Embryonic facial prominence (tissue), 1 donor: Measurements from ENCODE around the gene ERN2.
"Not testable (repeated sequence)": the region's sequence is repeated elsewhere in the genome, so short reads cannot be mapped to it uniquely, and the experiment has no call there.

Source experiments
- DNase-seq: peaks from one replicate; pipeline ENCODE4 v3.0.0-alpha.2; 2016; ENCODE audit errors: extremely low spot score

The ERN2 gene

DNA sequence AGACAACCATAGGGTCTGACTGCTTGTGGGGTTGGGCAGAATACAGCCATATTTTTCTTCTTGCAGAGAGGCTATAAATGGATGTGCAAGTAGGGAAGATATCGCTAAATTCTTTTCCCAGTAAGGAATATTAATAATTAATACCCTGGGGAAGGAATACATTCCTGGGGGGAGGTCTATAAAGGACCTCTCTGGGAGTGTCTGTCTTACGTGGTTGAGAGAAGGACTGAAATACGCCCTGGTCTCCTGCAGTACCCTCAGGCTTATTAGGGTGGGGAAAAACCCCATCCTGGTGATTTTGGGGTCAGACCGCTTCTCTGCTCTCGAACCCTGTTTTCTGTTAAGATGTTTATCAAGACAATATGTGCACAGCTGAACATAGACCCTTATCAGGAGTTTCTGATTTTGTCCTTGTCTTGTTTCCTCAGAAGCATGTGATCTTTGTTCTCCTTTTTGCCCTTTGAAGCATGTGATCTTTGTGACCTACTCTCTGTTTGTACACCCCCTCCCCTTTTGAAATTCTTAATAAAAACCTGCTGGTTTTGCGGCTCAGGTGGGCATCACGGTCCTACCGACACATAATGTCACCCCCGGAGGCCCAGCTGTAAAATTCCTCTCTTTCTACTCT lies 9.7 kb upstream of the ERN2 start:
- DNase-seq, result not testable (repeated sequence)

DNA sequence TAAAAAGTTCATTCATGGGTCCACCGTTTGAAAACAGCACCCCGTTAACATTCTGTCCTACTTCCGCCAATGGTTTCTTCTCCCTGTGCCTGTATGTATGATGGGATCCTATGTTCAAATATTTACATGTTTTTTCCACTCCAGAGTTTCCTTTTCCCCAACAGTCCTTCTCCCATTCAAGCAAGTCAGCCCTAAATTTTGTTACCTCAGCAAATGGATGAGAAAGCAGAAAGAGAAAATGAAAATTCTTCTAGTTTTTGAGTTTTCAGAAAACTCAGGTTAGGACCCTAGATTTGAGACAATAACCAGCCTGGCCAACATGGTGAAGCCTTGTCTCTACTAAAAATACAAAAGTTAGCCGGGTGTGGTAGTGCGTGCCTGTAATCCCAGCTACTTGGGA lies 3.5 kb upstream of the ERN2 start:
- DNase-seq, result no peak

DNA sequence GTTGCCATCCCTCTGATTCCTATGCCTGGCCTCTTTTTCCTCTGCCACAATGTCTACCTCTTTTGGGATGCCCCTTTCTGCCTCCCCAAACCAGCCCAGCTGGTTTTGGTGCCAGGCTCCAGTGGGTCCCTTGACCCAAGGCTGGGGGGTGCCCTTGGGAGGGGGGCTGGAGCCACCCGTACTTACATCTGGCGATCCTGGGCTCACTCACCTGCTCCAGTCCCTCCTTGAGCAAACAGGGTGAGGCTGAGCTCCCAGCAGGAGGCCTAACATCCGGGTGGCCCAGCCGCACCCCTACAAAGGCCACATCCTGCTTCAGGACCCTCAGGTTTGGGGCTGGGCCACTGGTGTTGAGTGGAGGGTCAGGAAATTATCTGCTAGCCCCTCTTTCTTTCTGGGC lies 1.2 kb downstream of the ERN2 start:
- DNase-seq, result no peak

DNA sequence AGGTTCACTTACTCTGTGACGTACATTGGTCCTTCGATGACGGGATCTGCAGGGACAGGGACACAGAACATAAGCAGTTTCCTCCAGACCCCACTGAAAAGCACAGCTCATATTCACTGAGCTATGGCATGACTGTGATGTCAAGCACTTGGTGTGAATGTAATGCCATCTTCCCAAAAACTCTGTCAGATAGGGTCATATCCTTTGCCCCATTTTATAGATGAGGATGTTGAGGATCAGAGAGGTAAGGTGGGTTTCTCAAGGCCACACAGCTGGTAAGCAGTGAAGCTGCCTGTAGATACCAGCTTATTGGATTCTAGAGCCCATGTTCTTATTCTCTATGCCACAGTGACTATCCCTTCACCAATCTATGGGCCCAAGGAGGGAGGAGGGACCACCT lies 2.5 kb downstream of the ERN2 start:
- DNase-seq, result no peak

DNA sequence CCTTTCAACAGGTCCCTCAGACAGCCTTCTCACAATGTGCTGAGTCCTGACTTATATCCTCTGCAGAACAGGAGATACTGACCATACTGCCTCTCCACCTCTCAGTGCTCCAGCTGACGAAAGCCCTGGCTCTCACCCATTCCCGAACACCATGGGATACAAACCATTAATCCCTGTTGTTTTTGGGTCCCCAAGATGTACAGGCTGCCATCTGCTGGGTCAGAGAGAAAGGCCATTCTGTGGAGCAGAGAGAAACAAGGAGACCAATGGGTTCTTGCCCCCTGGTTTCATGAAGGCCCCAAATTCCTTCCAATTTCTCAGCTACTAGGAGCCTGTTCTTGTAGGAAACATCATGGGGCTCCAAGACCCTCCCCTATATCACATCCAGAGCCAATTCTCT lies 3.0 kb downstream of the ERN2 start:
- DNase-seq, result no peak

DNA sequence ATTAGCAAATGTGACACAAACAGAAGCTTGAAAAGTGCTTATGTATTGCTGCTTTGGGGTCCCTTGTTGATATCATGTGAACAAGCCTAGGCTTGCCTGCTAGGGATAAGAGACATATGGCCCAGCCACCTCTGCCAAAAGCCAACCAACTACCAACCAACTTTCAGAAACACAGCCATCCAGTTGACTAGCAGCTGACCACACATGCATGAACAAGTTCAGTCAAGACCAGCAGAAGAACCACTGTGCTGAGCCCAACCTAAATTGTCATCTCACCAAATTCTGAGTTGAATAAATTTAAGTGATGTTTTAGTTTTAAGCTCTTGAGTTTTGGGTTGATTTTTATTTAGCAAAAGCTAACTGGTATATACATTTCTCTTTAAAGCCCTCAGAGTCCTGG lies 3.5 kb downstream of the ERN2 start:
- DNase-seq, result no peak

DNA sequence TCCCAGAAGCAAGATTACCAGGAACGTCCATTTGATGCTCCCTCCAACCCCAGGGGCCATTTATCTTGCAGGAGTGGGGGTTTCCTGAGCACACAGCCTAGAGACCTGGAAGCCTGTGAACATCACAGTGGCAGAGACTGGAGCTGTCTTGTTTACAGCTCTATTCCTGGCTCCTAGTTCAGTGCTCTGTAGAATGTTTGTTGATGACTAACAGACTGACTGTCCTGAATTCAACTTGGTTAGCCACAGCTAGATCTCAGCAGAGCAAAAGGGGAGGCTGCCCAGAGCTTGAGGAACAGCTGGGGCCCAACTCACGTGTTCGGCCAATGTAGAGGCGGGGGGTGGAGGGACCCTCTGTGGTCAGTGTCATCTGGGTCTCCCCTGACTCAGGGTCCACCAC lies 6.6 kb downstream of the ERN2 start:
- DNase-seq, result no peak

DNA sequence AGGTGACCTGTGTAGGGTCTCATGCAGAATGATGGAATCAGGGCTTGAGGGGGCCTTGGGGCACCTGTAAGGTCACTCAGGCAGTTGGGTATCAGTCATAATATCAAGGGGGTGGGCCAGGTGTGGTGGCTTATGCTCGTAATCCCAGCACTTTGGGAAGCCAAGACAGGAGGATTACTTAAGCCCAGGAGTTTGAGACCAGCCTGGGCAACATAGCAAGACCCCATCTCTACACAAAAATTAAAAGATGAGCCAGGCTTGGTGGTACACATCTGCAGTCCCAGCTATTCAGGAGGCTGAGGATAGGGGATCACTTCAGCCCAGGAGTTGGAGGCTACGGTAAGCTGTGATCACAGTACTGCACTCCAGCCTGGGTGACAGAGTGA lies 7.5 kb downstream of the ERN2 start:
- no peak for DNase-seq

DNA sequence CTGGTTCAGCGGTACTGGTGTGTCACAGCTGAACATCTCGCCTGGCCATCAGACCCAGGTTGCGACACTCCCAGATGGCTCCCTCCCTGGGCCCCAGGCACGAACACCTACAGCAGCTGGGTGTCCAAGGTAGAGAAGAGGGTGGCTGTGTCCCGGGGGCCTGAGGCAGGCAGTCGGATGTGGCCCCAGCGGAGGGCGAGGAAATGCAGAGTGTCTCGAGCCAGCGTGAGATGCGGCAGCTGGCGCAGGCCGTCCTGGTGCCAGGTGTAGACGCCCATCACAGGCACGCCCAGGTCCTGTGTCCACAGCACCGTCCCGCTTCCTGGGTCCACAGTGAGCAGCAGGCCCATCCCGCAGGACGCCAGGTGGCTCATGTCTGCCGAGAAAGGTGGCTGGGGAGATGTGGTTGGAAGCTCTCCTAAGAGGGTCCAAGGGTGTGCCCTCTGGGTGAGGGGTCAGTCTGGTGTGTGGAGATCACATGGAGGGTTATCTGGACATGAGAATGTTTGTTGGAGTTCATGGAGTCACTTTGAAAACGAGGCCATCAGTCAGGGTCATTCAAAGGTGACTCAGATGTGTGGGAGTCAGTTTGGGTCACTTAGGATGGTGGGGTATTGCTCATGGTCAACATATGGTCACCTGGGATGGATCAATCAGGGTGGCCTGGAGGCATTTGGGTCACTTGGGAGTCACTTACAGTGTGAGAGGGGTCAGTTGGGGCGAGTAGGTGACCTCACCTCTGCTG lies 8.1 kb downstream of the ERN2 start:
- DNase-seq, result no peak

DNA sequence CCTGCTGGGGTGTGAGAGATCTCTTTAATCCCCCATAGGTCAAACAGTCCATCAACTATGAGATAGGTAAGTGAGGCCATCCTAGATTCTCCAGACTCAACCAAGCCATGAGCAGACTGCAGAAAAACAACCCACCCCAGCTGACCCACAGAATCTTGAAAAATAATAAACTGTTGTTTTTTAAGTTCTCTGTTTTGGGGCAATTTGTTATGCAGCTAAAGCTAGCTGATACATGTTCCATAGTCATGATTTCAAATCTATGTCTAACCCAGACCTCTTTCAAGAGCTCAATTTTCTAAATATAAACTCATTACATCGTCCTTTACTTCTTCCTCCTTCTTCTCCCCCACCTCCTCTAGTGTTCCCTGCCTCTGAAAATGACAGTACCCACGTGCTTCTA lies 10.1 kb downstream of the ERN2 start:
- no peak for DNase-seq

DNA sequence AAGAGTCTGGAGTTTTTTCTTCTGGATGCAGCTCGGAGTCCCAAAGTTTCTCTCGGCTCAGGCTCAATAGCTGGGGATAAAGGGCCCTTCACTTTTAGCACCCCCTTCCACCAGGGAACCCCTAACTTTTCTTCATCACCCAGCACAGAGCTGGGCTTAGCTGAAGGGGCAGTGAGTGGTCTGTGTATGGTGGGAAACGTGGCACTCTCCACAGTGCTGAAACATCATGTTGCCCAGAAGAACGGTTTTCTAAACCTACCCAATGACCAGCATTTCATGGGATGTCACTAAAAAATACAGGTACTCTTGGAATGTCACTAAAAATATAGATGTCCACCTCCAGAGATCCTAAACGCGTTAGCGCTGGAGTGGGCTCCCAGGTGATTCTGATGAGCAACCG lies 12.0 kb downstream of the ERN2 start:
- no peak for DNase-seq

DNA sequence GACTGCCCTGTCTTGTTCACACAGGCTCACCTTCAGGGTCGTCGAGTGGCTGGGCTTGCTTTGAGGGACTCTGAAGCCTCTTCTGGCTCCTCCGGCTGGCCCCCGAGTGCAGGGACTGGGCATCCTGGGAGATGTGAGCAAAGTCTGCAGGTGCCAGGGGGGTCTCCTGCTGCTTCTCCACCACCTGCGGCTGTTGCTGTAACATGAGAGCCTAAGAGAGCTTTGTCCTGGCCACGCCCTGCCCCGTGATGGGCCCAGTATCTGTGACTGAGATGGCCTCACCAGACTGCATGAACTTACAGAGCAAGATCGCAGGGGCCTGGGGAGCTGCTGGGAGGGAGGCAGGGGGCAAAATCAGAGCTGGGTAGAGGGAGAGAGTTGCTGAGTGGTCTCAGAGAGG lies 12.5 kb downstream of the ERN2 start:
- no peak for DNase-seq

DNA sequence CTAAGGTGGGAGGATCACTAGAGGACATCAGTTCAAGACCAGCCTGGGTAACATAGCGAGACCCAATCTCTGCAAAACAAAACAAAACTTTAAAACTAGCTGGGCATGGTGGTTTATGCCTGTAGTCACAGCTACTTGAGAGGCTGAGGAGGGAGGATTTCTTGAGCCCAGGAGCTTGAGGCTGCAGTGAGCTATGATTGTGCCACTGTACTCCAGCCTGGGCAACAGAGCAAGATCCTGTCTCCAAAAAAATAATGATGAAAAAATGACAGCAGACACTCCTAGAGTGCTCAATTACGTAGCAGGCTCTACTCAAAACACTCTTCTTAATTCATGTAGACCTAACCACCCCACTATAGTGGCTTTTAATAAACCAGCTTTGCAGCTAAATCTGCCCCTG lies 12.9 kb downstream of the ERN2 start:
- no peak for DNase-seq

DNA sequence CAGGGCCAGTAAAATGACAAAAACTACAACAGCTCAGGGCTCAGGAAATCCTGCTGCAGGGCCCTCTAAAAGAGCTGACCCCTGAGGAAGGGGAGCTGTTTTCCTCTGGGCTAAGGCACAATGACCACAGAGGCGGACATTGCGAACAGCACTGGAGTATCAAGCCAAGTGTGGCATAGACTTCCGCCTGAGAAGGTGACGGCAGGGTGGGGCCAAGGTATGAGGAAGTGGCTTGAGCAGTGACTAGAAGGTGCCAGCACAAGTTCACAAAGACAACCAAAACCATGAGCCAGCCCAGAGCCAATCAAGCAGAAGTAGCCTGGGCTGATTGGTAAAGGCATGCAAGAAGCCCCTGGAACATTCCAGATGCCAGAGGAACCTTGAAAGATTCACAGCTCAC lies 13.9 kb downstream of the ERN2 start:
- DNase-seq, result no peak

DNA sequence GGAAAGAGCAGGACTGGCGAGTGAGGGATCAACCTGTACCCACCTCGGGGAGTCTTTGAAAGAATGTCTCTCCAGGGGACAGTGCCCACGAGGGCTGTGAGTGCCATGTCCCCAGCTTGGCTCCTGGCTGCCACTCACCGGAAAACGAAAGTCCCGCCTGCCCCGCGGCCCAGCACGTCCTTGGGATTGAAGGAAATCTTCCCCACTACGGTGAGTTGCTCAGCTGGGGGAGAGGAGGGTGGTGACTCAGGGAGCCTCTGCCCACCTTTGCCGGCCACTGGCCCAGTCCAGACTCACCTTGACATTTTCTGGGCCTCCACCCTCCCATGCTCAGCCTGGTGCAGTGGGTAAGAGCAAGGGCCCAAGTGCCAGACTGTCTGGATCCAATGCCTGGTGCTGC lies 17.3 kb downstream of the ERN2 start:
- DNase-seq, result no peak

DNA sequence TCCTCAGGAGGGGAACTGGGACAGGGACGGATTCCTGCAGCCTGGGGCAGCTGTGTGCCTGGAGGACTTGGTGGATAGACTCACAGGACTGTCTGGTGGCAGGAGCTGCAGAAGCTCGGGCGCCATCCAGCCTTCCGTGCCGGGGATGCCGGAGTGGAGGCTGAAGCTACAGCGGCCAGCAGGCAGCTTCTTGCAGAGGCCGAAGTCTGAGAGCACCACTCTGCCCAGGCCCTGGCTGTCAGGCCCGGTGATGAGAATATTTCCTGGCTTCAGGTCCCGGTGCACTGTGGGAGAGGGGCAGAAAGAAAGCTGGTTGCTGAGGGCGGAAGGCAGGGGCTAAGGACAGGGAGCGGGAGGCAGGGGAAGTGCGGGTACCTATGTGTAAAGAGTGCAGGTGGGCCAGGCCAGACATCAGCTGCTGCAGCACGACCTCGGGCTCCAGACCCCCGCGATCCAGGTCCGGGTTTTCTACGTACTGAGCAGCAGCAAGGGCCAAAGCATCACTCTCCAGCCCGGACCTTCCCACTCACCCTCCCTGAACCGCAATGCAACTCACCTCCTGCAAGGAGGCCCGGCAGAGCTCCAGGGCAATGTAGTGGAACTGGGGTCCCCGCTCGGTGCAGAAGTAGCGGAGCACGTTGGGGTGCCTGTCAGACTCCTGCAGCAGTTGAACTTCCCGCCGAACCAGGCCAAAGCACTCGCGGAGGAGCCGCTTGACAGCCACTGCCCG lies 18.2 kb downstream of the ERN2 start:
- no peak for DNase-seq

DNA sequence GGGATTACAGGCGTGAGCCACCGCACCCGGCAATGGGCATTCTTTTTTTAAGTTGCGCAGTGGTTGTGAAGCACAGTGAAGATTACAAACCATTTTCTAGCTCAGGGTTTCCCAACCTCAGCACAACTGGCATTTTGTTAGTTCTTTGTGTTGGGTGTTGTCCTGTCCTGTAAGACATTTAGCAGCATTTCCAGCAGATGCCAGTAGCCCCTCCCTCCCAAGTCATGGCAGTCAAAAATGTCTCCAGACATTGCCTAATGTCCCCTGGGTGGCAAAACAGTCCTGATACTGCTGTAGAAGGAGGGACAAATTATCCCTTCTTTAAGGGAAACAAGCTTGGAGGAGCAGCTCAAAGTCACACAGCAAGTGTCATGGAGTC lies 18.8 kb downstream of the ERN2 start:
- no peak for DNase-seq

DNA sequence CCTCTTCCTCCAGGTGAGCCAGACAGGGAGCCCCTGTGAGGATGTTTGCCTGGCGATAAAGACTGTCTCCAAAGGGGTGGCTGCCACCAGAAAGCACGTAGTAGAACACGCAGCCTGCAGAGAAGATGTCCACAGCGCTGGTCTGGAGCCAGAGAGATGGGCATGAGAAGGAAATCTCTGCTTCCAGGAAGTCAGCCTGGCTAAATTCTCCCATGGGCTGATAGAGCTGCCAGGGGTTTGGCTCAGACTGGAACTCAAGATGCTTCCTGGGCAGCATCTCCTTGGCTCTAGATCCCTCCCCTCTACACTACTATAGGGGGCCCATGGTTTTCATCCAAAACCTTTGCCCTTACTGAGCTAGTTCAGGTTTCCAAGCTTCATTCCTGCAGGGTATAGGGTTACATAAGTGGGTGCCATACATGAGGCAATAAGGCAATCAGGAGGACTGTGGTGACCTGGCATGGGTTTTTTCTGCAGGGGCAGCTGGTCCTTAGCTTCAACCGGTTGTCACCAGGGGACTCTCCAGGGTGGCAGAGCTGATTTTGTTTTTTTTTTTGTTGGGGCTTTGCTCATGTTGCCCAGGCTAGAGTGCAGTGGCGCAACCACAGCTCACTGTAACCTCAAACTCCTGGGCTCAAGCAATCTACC lies 20.7 kb downstream of the ERN2 start:
- DNase-seq, result no peak

DNA sequence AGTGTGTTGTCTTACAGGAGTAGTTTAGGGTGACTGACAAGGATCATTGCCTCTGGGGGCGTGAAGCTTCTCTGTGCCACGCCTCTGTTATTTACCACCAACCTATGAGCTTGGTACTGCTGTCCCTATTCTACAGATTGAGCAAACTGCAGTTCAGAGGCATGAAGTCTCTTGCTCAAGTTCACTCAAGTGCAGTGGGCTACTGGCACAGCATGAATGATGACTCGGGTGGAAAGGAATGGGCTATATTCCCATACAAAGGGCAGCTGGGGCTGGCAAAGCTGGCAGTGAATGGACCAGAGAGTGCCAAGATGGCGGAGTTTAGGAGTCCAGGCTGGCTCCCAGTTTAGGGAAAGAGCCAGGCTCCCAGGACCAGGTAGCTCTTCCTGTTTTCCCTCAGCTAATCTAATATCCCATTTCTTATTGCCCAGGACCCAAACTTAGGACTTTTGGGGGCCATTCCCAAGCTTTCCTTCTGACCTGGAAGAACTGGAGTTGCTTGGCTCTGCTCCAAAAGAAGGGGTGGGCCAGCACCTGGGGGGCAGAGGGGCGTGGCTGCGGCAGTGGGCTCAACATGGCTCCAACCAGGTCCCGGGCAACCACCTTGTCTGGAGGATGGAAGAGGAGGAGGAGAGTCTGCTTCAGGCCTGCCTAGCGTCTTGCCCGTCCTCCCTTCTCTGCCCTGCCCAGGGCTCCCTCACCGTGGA lies 21.4 kb downstream of the ERN2 start:
- no peak for DNase-seq

DNA sequence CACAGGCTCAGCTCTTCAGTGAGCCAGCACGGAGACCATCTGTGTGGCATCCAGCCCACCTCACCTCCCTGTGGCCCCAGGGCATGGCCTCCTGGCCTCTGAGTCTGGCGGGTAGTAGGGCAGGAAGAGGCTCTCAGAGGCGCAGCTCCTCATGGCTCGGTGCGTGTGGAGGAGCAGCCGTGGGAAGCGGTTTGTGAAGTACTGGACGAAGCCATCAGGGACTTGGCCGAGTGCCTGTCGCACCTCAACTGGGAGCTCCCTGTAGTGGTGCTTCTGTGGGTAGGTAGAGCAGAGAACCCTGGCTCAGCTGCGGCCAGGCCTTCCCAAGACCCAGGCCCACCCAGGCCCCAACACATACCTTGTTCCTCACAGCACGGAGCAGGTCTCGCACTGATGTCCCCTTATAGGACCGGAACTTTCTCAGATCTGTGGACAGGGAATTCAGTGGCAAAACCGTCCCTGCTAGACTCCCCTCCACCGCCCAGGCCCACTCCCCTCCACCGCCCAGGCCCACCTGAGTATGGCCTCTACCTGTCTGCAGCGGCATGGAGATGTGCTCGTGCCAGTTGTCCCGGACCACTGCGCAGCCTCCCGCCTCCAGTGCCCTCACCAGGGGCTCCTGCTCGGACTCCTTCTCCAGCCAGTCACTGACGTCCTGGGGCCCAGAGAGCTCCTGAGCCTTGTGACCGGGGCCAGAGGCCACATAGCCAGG lies 22.1 kb downstream of the ERN2 start:
- no peak for DNase-seq

DNA sequence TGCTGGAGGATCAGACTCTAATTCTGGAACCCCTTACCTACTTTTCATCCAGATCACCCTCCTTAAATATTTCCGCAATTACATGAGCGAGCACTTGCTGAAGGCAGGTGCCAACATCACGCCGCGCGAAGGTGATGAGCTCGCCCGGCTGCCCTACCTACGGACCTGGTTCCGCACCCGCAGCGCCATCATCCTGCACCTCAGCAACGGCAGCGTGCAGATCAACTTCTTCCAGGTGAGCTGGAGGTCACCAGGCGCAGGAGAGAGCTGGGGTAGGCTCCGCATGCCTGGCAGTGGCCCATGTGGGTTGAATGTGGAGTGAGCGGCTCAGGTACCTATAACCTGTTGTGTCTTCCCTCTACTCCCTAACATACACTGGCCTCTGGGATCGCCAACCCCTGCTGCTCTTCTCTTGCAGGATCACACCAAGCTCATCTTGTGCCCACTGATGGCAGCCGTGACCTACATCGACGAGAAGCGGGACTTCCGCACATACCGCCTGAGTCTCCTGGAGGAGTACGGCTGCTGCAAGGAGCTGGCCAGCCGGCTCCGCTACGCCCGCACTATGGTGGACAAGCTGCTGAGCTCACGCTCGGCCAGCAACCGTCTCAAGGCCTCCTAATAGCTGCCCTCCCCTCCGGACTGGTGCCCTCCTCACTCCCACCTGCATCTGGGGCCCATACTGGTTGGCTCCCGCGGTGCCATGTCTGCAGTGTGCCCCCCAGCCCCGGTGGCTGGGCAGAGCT lies 23.4 kb downstream of the ERN2 start:
- no peak for DNase-seq
